CD4-positive, alpha-beta T cell treated with Interleukin-17A for 4 hours (primary cell): ENCODE data around the gene MARCHF9.

ENCODE experiments used
- DNase-seq: peaks from one replicate; pipeline ENCODE4 v3.0.0-alpha.2; 2020; ENCODE audit warnings: mixed read lengths

MARCHF9 gene

GRCh38 chr12:57724003-57724935, 30.6 kb upstream of the MARCHF9 start:
- no peak for DNase-seq

- DNase-seq = no peak
These were observed 29.8 kb upstream of the MARCHF9 start for GRCh38 chr12:57724936-57725740.

DNA sequence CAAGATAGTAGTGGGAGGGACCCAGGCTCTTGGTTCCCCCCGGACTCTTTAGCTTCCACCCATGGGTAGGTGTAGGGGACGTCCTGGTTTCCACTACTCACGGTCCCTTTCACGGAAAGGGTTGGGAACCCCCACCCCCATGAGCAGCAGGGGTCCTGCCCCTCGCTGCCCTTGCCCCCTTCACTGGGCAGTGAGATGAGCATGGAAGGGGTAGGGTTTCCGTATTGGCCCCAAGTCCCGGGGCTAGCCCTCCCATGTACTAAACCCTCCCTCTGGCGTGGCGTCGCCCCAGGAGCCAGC, 29.1 kb upstream of the MARCHF9 start:
- no peak for DNase-seq

GRCh38 chr12:57726151-57726883, 28.6 kb upstream of the MARCHF9 start:
- DNase-seq = peak; percentile 44

DNA sequence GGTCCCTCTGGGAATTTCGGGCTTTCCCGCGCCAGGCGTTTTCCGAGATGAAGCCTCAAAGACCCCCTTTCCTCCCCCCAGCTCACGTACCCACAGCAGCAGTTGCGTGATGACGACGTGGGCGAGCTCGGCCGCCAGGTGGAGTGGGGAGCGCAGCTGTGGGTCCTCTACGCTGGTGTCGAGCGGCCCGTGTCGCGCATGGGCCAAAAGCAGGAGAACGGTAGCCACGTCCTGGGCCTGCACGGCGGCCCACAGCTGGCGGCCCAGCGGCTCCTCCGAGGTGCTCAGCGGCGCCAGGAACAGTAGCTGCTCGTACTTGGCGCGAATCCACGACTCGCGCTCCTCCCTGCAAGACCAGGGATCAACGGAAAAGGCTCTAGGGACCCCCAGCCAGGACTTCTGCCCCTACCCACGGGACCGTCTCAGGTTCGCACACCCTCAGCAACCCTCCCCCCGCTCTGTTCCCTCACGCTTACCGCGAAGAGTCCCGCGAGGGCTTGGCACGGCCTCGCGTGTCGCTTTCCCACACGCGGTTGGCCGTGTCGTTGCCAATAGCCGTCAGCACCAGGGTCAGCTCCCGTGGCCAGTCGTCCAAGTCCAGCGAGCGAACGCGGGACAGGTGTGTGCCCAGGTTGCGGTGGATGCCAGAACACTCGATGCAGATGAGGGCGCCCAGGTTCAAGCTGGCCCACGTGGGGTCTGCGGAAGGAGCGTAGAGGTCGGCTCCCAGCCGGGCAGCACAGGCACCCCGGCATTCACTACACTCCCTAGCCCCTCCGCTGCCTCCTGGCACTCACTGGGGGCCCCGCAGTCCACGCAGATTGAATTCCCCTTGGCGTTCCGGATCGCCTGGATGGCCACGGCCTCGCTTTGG, 27.8 kb upstream of the MARCHF9 start:
- no peak for DNase-seq

DNA sequence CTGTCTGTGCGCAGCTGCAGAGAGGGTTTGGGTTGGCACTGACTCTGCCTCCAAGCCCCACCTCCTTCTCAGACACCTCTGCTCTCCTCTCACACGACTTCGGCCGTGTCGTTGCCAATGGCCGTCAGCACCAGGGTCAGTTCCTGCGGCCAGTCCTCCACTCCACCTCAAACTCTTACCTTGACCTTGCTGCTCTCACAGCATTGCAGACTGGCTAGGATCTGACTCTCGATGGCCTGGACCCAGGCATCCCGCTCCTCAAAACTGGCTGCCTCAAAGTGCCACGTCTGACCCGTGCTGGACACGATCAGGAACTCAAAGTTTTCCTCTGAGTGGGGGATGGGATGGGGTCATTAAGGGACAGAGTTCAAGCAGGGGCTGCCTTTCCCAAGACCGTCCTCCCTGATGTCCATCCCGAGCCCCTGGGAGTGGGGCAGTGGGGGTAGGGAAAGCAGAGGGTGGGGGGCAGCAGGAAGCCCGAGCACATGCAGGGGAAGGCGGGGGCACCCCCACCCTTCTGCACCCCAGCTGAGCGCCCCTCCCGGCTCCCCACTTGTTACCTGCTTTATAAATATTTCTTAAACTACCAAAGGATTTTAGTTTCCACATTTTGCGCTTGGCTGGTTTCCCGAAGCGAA, 27.0 kb upstream of the MARCHF9 start:
- no peak for DNase-seq

- DNase-seq = no peak
These were observed 25.5 kb upstream of the MARCHF9 start for GRCh38 chr12:57729321-57729844.

GRCh38 chr12:57730336-57731067, 24.4 kb upstream of the MARCHF9 start:
- no peak for DNase-seq

GRCh38 chr12:57731411-57732080, 23.4 kb upstream of the MARCHF9 start:
- no peak for DNase-seq

DNA sequence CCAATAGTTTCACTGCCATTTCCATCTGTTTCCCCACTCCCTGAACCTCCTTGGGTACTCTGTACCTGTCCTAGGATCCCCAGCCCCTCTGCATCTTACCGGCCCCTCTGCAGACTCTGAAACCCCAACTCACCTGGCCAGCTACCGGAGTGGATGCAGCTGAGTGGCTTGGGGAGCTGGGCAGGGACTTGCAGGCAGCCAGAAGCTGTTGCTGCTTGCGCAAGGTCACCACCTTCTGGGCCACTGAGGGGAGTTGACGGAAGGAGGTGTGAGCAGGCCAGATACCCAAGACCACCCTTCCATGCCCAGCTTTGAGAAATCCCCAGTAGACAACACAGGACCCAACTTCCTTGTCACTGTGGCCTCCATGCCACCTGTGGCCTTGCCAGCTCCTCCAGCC, 22.6 kb upstream of the MARCHF9 start:
- DNase-seq = no peak

GRCh38 chr12:57732726-57733593, 21.9 kb upstream of the MARCHF9 start:
- DNase-seq = no peak

DNA sequence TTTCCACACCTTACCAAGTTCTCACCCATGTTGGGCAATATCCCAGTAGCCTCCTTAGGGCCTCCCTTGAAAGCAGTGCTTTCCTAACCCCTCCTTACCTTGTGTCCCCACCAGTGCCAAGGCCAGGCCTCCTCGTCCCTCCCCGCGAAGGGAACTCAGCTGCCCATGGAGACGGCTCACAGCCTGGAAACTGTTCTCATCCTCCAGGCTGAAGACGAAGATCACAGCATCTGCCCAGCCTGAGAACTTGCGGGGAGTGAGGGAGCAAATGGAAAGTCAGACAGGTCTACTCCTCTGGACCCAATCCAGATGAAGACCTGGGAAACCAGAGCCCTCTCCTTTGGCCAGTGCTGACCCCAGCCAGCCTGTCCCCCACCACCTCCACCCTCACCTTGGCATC, 21.0 kb upstream of the MARCHF9 start:
- DNase-seq = no peak

DNA sequence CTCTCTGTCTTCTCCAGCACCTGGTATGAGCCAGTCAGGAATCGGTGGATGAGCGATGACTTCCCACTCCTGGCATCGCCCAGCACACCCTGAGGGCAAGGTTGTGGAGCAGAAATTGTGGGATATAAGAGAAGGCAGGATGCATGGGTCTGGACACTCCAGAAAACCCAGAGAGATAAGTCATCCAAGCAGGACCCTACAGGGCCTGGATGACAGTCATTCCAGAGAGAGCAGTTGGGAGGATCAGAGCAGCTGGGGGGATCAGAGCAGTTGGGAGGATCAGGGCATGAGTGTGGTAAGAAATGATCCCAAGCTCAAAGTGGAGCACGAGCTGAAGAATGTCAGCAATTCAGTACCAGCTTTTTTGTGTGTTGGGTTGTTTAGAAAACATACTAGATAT, 20.3 kb upstream of the MARCHF9 start:
- DNase-seq = no peak

DNA sequence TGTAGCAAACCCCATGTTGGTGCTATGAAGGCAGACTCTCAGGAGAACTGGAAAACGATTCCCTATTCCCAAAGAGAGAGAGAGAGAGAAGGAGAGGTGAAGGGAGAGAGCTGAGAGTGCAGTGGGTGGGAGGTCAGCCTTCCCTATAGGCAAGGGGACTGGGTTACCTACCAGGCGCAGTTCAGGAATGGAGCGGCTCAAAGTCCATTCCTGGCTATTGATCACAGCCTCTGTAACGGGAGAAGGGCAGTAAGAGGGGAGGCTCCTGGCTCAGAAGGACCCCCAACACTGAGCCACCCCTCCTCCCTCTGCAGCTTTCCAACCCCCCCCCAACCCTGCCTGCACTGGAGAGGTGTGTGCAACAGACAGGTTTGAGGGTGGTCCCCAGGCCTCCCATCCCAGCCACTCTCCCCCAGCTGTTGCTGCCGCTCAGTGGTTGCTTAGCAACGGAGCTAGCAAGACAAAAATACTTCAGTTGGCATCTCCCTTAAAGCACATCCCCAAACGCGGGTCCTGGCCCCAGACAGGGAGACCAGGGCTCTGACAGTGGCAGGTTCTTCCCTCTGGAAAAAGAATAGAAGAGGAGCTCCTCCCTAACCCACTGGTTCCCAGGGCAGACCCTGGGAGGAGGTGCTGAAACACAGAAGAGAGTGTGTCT, 19.6 kb upstream of the MARCHF9 start:
- DNase-seq = no peak

GRCh38 chr12:57735952-57736740, 18.8 kb upstream of the MARCHF9 start:
- DNase-seq = no peak

DNA sequence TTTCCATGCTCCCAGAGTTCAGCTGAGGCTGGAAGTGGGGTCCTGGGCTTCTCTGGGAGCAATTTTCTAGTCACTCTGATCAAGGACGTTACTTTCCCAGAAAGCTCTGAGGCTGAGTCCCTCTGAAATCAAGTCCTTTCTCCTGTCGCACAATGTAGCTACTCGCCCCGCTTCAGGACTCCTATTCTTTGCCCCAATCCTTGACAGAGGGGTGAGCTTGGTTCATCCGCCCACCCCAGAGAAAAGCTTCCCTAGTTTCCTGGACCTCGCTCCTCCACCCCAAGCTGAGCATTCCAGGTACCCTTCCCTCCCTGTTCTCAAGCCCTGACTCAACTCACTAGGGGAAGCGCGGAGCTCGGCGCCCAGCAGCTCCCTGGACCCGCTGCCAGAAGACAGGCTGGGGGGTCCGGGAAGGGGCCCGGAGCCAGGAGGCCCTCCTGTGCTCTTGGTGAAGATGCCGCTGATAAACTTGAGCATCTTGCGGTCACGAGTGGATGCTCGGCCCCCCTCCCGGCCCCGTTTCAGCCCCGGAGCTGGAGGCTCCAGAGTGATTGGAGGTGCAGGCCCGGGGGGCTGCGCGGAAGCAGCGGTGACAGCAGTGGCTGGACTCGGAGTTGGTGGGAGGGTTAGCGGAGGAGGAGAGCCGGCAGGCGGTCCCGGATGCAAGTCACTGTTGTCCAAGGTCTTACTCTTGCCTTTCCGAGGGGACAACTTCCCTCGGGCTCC, 18.0 kb upstream of the MARCHF9 start:
- DNase-seq = no peak
